IPS-NIHi11 (cell line): ENCODE data around the gene PITPNC1.
A peak's percentile ranks its signal among the peaks of the same experiment; 100 is the strongest.
"Not testable (repeated sequence)": the region's sequence is repeated elsewhere in the genome, so short reads cannot be mapped to it uniquely, and the experiment has no call there.

ENCODE experiments used
- DNase-seq: peaks from one replicate; pipeline ENCODE4 v3.0.0; 2012; ENCODE audit warnings: mixed read lengths, low spot score

PITPNC1 gene

DNA sequence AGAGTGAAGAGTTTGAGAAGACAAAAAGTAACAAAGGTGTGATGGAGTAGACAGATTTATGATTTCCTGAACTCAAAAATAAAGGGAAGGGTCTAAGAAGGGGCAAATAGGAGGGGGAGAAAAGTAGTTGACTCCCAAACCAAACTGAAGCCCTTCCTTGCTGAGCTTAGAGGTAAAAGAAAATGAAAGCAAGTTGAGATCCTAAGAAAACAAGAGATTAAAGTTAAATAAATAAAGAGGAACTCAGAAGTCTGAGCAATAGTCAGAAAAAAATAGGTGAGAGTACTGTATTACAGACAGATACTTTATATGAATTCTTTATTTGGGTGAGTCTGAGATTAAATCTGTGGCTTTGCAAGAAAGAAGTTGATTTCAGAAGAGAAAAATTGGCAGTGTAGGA lies 7.4 kb upstream of the PITPNC1 start:
- no peak for DNase-seq

GRCh38 chr17:67372751-67373150 lies 4.3 kb upstream of the PITPNC1 start:
- no peak for DNase-seq

GRCh38 chr17:67374329-67375053 lies 2.6 kb upstream of the PITPNC1 start:
- DNase-seq: peak; percentile 78

DNA sequence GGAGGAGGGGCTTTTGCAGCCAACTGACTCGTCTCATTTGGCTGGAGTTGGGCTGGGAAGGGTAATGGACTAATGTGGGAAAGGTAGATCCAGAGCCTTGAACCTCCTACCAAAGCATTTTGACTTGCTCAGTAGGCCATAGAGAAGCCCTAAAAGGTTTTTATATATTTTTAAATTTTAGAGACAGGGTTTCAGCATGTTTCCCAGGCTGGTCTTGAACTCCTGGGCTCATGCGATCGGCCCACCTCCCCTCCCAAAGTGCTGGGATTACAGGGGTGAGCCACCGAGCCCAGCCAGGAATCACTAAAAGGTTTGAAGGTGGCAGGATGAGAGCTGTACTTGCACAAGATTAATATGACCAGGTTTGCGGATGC lies 2.0 kb upstream of the PITPNC1 start:
- no peak for DNase-seq

DNA sequence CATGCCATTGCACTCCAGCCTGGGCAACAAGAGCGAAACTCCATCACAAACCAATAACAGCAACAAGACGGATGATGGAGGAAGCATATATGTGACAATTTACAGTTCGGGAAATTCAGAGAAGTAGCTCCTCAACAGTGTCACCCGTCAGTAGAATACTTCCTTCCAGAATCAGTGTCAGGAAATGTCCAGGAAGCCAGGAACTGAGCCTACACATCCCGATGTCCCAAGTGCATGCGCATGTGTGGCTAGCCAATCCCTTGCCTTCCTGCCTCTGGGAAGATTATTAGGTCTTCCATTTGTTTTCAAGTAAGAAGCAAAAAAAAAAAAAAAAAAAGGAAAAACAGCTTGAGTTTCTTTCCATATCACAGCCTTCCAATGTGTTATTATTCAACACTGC lies 1.4 kb upstream of the PITPNC1 start:
- DNase-seq: no peak

GRCh38 chr17:67376415-67376736 lies 705 bp upstream of the PITPNC1 start:
- DNase-seq: no peak

DNA sequence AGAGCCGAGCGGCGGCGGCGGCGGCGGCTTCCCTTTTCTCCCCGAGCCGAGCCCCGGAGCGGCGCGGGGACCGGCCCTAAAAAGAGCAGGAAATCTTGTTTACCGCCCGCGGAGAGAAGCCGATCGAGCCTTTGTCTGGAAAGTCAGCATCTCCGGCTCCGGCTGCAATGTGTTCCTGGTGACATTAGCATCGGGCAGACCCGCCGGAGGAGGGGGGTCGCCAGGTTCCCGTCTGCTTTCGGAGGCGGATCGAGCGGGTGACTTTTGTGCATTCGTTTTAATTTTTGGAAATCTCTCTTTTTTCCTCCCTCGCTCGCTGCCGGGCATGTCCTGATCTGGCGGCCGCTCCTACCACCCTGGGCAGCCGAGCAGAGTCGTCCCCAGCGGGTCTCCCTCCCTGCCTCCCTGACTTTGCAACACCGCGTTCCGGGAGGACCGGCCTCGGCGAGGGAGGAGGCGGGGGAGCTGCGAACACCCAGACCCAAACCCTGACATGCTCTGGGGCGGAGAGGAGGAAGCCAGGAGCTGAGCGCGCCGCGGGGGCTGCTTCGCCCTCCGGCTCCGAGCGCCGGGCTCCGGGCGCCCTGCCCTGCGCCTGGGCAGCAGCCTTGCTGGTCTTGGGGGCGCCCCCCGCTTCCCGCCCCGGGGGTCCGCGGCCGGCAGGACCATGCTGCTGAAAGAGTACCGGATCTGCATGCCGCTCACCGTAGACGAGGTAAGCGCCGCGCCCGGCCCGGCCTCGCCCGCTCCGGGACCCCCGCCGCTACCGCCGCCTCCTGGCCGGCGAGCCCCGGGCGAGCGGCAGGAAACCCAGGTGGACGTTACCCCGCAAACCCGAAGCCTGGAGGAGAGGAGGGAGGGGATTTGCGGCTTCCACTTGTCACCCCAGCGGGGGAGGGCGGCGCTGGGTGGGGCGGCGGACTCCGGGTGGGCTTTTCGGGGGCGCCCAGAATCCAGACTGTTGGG lies 690 bp downstream of the PITPNC1 start:
- peak; percentile 55 for DNase-seq

- DNase-seq: peak; percentile 88
Measured at GRCh38 chr17:67378454-67379250, 1.6 kb downstream of the PITPNC1 start.

GRCh38 chr17:67379251-67379630 lies 2.2 kb downstream of the PITPNC1 start:
- DNase-seq: no peak

- DNase-seq: no peak
Measured at GRCh38 chr17:67381929-67382257, 4.8 kb downstream of the PITPNC1 start.

- no peak for DNase-seq
Measured at GRCh38 chr17:67385122-67385988, 8.3 kb downstream of the PITPNC1 start.

GRCh38 chr17:67386965-67387551 lies 10.0 kb downstream of the PITPNC1 start:
- peak; percentile 77 for DNase-seq

GRCh38 chr17:67388536-67388935 lies 11.5 kb downstream of the PITPNC1 start:
- DNase-seq: not testable (repeated sequence)

DNA sequence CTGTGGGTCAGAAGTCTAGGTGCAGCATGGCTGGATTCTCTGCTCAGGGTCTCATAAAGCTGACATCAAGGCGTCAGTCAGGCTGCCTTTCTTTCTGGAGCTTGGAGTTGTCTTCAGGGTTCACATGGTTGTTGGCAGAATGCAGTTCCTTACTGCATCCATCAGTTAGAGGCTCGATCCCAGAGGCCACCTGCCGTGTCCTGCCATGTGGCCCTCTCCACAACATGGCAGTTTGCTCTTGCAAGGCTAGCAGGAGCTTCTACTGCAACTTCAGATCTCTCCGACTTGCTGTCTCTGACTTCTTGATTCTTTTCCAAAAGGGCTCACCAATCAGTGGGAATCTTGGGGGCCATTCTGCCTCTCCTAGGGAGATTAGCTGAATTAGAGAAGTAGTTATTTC lies 11.9 kb downstream of the PITPNC1 start:
- DNase-seq: no peak

DNA sequence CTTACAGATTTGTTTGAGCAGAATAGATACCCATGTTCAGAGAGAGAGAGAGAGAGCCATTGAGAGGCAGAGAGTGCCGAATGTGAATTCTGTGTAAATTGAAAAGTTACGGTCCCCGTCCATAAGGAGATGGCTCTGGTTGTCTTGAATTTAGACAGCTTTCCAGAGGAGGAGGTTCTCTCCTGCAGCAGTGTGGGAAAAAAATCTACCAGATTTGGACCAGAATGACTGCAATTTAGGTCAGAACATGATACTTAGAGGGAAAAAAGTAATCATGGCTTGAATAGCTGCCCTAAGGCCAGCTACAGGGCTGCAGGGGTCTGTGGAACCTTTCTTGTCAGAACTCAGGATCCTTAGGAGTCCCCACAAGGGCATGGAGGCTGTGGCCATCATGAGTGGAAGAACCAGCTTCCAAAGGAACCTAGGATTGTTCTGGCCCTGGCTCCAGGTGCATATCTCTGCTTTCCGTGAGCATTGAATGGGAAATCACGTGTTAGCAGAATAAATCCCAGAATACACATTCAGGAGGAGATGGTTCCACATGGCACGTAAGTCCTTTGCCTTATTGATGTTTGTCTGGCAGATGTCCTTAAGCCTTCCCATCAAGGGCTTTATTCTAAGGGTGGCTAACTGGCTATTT lies 13.0 kb downstream of the PITPNC1 start:
- no peak for DNase-seq

DNA sequence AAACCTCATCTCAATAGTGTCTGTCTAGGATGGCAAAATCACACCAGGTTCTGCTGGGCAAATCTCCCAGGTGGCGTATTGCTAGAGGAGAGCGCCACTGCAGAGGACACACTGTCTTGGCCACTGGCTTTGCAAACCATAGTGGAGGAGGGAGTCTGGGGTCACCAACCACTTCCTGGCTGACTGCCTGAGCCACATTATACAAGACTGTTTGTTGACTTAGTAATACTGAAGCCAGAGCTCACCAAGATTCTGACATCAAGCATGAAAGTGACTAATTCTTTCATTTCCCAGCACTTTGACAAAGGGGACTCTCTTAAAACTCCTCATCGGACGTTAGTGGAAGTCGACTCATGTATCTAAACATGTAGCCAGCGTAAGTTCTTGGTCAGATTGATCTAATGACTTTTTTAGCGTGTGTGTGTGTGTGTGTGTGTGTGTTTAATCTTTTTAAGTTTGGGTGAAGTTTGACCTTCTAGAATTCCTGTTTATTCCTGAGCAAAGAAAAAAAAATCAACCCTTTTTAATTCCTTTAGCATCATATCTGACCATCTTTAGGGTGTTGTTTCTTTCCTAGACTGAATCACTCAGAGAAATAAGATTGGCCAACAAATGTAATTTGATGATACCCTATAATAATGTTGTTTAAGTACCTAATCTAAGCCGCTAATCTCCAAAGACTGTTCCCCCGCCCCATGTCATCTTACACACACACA lies 13.7 kb downstream of the PITPNC1 start:
- no peak for DNase-seq

GRCh38 chr17:67392111-67392510 lies 15.0 kb downstream of the PITPNC1 start:
- no peak for DNase-seq

- no peak for DNase-seq
Measured at GRCh38 chr17:67393809-67394397, 16.8 kb downstream of the PITPNC1 start.

DNA sequence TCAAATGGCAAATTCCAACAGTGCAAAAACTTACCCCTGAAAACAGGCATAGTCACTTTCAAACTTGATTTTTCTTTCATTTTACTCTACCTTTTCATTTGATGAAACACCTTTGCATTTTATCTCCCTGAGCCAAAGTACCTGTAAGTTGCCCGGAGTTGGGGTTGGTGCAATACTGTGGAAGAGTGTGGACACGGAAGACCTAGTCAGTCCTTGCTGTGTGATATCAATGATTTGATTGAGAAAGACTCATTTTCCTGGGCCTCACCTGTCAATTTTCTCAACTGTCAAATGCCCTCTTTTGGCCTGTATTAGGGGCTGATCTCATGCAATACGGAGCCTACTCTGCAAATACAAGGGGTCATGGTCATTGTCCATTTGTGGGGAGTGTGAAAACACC lies 22.6 kb downstream of the PITPNC1 start:
- DNase-seq: no peak

DNA sequence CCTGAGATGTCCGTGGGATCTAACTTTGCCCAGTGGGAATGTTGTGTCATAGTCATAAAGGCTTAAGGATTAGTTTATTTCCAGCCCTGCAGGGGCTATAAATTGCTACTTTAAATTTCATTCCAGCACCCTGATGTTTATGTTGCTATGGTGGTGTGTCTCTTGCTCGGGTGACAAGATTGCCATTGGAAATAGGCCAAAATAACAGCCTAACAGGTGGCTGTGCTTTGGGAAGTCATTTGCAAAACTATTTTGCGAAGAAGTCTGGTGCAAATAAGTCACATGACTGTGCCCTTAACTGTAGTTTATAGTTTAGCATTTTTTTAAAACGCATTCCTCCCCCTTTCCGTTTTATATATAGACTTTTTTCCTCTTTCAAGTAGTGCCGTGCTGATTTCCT lies 23.1 kb downstream of the PITPNC1 start:
- no peak for DNase-seq
